Femur (tissue), 1 donor: ENCODE measurements around the gene L3MBTL3.
"Not testable (repeated sequence)": the region's sequence is repeated elsewhere in the genome, so short reads cannot be mapped to it uniquely, and the experiment has no call there.

ENCODE experiments used
- DNase-seq: peaks from one replicate; pipeline ENCODE4 v3.0.0-alpha.2; 2017

The L3MBTL3 gene

DNA sequence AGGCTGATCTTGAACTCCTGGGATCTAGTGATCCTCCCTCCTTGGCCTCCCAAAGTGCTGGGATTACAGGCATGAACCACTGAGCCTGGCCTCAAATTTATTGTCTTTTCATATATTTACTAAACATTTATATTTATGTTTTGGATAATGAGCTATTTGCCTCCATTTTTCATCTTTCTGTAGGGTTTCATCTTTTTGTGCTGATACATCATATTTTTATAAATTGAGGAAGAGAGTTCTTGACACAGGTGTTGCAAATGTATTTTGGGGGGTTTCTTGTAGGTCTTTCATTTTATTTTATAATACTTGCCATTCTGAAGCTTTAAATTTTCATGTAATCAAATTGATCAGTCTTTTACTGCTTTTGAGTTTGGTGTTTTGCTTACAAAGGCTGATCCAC, 72.4 kb downstream of the L3MBTL3 start:
- no peak for DNase-seq

DNA sequence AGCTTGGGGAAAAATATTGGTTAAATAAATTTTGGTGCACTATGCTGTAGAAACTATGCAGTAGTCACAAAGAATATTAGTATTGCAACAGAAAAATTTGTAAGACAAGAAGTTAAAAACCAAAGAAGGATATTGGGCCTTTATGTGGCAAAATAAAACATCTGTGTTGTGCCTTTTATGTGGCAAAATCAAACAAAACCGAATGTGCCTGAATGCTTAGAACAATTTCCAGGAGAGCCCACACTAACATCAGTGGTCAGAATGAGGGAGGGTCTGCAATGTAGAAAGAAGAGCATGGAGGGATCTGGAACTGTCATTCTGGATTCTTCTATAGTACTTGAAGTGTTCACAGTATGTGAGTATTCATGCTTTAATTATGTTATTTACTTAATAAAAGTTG, 75.2 kb downstream of the L3MBTL3 start:
- no peak for DNase-seq

DNA sequence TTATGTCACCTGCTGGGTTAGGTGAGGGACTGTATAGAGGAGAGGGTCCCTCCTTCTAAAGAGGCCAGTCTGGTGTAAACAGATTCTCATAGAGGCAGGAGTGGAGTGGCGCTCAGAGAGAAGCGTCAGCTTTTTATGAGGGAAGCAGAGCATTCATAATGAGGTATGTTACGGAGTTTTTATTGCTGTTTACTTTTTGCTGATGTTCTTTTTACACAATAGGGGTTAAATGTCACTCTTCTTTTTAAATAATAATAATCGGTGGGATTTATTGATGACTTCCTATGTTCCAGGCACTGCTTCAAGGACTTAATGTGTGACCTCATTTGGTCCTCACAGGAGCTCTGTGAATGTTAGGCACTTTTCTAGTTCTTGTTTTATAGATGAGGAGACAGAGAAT, 79.9 kb downstream of the L3MBTL3 start:
- DNase-seq = no peak

DNA sequence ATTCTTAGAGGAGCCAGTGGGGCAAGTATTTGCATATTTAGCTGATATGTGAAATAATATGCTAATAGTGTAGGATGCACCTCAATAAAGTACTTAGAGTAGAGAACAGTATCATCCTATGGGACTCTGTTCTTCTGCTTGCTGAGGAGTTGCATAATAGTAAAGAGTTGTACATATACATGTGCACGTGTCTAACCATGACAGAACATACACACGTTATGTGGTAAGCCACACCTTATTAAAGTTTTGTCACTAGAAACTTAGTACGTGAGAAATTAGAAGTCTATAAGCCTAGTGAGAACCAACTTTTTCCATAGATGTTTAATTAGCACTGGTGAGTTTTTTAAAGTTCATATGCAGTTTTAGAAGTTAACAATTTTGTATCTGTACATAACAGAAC, 80.7 kb downstream of the L3MBTL3 start:
- no peak for DNase-seq

DNA sequence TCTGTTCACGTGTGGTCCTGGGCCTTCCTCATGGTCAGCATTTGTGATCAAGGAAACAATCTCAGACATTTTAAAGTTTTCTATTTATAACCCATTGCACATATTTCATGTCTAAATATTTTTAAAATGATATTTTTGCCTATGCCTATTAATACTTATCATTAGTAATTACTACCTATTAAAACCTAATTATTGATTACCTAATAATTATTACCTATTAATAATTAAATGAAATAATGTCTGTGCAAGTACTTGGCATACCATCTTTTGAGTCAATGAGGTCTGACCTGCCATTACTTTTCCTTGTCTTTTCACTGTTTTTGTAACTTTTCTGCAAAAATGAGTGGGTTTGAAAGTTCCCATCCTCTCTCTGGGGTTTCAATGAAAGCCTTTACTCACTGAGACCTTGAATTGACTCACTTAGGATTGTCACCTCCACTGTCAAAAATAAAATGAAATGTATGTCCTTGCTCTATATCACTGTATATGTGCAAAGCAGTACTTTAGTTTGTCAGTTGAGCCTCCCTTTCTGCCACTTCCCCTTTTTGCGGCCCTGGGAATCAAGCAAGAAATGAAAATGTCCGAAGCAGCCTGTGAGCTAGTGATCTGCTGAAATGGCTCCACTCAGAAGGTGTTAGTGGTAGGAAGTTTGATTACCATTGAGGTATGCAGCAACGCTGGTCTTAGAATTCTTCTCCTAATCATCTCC, 87.8 kb downstream of the L3MBTL3 start:
- DNase-seq = no peak

DNA sequence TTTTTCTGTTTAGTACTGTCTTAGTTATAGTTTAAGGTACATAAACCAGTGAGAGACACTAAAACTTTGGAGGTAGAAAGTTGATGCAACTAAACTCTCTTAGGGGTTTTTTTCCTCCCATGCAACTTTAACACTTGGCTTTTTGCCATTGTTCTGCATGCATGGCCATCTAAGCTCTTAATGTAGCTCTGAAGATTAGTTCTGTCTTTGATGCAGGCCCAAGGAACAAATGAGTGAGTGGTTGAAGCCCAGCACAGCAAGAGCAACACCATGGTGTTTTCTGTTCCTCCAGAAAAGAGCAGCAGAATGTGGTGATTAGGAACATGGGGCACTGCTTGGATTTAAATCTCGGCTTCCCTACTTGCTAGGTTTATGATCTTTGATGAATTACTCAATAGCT, 89.3 kb downstream of the L3MBTL3 start:
- DNase-seq = no peak

DNA sequence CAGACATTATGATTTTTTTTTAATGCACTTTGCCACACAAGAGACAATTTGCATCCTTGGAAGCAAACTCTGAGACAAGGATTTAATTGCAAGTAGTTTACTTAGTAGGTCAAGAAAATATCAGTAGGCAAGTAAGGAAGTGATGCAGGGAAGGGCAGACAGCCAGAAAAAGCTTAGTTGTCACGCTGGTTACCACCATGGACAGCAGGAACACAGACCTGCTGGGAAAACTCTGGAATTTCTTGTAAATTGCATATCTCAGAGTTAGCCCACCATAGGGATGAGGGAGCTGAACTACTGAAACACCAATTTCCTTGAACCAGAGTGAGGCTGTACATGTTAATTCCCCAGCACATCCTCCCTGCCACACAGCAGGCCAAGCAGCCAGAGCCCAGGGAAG, 92.7 kb downstream of the L3MBTL3 start:
- no peak for DNase-seq

DNA sequence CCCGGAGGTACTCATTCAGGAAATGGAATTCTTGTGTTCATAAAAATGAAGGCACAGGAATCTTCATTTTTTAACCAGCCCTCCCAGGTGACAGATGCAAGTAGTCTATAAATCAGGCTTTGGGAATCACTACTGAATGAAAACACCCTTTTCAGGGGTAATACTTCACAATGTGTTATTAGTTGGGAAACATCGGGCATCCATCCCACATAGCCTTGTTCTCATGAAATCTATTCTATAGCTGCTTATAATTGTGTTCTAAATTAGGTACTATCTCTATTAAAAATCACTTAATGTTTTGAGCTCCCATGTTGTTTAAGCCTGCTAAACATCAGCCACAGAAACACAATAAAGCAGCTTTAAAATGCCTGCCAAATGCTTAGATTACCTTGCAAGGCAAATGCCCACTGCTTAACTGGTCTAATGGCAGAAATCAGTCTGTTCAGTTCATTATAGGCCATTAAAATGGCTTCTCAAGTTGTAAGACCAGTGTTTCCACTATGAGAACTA, 94.9 kb downstream of the L3MBTL3 start:
- no peak for DNase-seq

DNA sequence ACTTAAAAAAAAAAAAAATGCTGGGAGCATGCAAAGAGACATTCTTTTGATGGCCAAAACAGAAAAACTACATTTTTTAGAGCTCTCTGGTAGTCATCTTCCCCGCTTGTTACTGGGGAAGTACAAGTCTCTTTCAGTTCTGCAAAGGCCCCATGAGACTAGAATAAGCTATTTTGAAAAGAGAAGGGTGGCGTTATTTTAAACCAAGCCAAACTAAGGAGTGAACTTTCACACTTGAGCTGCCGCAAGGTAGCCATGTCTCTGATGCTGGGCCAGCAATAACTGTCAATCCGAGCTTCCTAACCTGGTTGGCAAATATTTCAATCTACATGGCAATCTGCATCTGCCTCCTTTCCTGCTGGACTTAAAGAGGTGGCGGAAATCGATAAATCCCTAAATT, 96.7 kb downstream of the L3MBTL3 start:
- no peak for DNase-seq

DNA sequence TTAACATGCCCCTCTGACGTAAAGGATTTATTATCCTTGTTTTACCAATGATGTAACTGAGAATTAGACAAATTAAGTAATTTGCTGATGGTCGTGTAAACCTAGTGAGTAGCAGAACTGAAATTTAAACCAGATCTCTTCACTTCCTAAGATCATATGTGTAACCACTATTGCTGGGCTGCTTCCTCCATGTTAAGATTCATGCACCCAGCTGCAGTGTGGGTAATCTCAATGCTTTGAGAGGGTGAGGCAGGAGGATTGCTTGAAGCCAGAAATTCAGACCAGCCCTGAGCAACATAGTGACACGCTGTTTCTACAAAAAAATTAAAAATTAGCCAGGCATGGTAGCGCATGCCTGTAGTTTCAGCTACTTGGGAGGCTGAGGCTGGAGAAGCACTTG, 97.9 kb downstream of the L3MBTL3 start:
- no peak for DNase-seq

DNA sequence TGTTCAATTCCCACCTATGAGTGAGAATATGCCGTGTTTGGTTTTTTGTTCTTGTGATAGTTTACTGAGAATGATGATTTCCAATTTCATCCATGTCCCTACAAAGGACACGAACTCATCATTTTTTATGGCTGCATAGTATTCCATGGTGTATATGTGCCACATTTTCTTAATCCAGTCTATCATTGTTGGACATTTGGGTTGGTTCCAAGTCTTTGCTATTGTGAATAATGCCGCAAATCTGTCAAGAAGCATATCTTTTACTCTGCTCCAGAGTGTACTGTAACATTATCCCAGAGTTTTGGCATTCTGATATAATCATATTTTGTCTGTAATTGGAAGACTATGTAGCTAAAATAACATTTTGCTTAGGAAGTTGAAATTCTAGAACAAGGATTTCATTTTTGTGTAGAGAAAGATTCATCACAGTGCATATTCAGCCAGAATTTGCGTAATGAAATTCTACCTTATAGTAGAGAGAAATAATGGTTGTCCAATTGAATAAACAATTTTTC, 98.9 kb downstream of the L3MBTL3 start:
- DNase-seq = not testable (repeated sequence)

DNA sequence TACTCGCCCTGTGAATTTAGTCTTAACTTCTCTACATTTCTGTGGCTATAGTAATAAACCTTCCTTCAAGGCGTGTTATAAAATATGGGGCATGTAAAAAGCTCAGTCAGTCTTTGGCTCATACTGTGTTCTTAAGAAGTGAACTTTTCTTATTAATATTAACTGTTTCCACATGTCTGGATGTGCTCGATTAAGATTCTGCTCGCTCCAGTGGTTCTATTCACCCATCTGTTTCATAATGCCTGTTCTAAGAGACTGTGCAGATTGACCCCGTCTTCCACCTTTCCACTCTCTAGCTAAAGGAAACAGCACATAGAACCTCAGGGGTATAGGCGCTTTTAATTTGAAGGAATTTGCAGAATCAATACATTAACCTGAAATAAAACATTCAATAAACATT, 99.9 kb downstream of the L3MBTL3 start:
- DNase-seq = no peak

DNA sequence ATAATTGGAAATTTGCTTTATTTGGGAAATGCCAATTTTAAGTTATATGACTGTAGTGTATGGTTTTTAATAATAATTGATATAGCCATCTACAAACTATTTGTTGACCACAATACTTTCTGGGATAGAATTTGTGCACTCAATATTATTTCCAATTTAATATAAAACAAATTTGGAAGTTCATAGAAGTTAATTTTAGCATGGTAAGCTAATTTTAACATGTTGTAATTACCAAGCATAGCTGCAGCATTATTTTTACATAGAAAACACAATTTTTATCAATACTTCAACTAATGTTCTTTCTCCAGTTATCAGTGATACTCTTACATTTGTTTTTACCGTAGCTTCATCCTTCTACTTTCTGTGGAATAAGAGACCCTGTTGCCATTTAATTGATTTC, 100.8 kb downstream of the L3MBTL3 start:
- no peak for DNase-seq

DNA sequence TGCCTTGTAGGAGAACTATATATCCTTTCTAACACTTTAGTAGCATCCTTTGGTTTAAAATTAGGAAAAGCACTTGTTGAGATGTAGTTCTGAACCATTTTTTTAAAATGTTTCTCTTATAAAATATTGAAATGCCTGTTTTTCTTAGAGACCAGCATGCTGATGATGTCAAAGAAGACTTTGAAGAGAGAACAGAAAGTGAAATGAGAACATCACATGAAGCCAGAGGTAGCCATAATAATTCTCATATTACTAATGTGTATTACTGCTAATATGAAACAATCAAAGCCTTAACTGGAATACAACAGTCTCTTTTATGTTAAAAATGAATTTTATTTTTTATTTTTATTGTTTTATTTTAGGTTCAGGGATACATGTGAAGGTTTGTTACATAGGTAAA, 102.3 kb downstream of the L3MBTL3 start:
- no peak for DNase-seq

DNA sequence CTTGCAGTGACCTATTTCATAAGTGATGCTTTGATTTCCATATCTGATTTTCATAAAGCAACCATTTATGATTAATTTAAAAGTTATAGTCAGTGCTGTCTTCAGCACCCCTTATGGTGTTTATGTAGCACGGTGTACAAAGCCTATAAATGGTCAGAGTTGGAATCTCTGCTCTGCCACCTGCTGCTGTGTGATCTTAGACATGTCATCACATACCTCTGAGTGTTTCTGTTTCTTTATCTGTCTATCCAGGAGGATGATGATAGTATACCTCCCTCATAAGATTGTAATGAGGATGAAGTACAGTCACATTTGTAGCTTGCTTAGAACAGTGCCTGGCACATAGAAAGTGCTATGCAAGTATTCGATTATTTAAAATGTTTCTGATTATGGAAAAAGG, 103.9 kb downstream of the L3MBTL3 start:
- no peak for DNase-seq

DNA sequence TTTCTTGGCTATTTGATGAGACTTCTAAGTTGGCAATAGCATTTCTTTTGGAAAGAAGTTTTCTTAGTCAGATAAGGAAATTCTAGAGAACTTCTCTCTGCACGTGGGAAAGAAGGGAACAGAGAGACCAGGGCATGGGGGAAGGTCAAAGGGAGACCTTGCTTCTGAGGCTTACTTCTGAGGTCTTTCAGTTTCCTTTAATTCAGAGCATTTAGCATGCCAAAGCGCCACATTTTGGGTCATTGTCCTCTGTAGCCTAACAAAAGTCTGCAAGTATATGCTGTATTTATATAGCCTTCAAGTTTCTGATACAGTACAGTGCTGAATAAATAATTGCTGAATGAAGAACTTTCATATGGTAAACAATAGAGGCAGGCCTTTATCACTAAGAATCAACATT, 108.8 kb downstream of the L3MBTL3 start:
- DNase-seq = no peak

DNA sequence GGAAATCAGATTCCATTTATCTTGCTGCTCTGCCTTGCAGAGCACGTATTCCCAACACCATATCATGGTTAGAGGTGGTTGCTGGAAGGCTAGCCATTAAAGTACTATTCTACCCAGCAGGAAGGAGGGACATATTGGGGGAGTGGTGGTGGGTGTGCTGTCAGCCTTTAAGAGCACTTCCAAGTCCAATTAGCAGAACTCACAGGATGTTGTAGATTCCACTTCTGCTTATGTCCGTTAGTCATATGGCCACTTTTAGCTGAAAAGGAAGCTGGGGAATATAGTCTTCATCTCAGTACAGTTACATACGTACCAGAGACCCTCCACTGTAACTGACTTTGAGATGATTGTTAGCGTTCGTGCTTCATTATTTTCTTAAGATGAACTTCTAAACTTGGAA, 109.9 kb downstream of the L3MBTL3 start:
- no peak for DNase-seq

DNA sequence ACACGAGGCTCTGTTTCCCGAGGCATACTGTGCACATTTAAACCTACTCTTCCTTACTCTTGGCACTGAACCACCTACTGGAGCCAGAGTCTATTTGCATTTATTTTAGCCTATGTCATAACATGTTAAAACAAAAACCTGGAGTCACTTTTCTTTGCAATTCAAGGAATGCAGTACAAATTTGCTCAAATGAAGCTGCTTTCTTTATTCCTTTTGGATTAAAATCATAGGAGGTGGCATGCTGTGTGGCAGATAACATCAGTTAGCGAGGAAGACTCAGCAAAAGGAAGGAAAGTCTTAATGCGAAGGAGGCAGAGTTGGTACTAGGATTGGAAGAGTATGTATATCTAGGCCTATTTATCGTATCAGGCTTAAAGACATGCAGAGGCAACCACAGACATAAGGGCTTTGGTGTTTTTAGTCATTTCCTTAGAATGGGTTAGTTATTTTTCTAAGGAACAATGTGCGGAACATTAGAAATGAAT, 111.4 kb downstream of the L3MBTL3 start:
- DNase-seq = no peak

DNA sequence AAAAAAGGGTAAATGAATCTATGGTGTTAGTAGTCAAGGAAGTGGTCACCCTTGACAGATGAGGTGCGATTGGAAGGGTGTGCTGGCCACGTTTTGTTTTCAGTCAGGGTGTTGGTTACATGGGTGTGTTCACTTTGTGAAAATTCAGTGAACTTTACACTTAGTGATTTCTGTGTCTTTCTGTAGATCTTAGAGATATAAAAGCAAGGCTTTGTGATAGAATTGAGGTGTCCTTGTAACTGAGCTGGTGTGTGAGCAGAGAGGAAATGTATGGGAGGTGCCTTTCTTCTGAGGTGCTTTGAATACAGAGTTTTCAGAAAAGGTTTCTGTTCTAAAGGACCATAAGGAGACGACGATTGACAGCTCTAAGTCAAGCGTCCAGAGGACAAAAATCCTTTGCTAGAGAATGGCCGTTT, 113.9 kb downstream of the L3MBTL3 start:
- no peak for DNase-seq

DNA sequence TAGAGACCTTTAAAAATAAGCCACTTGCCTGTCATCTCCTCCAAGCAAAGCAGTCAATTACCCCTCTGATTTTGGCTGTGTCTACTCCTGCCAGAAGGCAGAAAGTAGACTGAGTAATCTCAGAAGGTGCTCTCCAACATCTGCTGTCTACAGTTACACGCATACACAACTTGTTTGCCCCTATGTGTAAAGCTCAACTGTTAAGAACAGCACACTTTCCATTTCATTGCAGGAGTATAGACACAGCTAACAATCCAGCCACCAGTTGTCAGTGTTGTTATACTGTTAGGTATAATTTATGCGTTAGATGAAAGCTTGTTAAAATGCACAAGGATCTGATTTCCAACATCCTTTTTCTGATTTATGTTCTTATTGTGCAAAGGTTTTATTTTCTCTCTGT, 116.2 kb downstream of the L3MBTL3 start:
- no peak for DNase-seq

DNA sequence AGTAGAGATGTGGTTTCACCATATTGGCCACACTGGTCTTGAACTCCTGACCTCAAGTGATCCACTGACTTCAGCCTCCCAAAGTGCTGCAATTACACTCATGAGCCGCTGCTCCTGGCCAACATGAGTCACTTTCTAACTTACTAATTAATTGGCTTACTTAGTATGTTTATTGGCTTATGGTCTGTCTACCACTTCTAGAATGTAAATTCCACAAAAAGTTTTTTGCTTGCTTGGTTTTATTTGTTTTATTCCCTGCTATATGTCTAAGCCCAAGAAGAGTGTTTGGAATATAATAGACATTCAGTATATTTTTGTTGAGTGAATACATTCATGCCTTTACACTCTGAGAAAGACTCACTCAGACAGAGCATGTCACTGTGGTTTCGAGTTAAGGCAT, 118.4 kb downstream of the L3MBTL3 start:
- no peak for DNase-seq

DNA sequence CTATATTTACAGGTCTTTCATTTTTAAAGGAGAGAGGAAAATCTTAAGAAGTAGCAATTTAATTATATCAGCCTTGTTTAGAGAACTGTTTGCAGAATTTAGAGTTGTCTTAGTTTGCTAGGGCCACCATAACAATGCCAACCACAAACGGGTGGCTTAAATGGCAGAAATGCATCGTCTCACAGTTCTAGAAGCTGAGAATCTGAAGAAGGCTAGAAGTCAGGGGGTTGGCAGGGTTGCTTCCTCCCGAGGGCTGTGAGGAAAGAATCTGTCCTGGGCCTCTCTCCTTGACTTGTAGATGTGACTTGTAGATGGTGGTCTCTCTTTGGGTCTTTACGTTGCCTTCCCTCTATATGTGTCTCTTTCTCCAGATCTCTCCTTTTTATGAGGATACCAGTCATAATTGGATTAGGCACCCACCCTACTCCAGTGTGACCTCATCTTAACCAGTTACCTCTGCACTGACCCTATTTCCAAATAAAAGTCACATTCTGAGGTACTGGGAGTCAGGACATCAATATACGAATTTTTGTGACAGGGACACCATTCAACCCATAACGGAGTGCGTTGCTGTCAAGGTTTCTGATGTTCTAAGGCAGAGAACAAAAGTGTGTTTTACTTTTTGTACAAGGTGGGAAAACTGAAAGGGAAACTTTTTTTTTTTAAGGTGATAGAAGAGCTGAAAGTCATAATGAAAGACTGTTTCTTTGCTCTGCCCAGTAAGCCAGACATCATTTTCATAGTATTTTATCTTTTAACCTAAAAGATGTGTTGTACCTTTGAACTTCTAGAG, 119.9 kb downstream of the L3MBTL3 start:
- no peak for DNase-seq

DNA sequence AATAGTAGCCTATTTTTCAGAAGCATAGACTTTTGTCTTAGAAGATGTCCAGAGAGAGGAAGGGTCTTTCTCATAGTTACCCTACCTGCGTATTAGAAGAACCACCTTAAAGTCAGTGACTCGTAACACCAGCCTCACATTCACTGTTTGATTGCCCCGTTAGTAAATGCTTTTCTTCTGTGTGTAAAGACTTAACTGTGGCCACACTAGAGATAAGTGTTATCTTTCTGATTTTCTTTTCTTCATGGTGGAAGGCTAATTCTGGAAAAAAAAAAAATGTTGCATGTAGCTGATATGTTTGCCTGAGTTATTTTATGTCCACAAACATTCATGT, 120.5 kb downstream of the L3MBTL3 start:
- no peak for DNase-seq

DNA sequence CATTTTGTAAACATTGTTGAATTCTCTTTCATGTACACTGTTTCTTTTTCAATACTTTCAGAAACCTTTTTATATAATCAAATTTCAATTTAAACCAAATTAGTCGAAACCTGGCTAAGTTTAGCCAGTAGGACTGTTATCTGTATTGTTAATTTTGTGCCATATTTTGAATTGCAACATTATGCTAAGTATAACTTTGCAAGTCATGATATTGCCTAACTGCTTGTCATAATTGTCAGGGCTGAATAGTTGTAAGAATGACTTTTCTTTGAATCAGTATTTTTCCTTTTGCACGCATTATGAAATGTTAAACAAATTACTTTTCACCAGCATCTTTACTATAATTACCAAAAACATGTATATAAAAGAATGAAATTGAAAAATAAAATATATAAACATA, 121.7 kb downstream of the L3MBTL3 start:
- no peak for DNase-seq
